Activated T-cell treated with anti-CD3 and anti-CD28 coated beads, Interleukin-2, amount 50 U/mL, for 48 hours (primary cell): Measurements from ENCODE around the gene PRKG1.
"Not testable (repeated sequence)": the region's sequence is repeated elsewhere in the genome, so short reads cannot be mapped to it uniquely, and the experiment has no call there.

ENCODE experiments used
- DNase-seq, 2 experiments: peaks; one replicate each; pipeline ENCODE4 v3.0.0-alpha.2; 2020

PRKG1 gene

DNA sequence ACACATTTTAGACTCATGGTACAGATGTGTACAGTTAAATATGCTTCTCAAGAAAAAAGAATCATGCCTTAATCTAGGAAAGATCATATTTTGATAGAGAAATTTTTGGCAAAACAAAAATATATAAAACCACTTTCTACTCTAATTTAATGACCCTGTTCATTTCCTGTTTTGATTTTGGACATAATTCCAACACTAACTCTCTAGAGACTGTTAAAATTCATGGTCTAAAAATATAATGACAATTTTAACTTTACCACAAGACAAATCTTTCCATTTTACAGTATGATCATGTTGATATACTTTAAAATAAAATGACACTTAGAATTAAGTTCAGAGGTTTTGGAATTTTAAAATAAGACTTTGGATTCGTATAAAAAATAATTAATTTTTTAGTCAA lies 45.2 kb downstream of the PRKG1 start:
- DNase-seq: no peak

DNA sequence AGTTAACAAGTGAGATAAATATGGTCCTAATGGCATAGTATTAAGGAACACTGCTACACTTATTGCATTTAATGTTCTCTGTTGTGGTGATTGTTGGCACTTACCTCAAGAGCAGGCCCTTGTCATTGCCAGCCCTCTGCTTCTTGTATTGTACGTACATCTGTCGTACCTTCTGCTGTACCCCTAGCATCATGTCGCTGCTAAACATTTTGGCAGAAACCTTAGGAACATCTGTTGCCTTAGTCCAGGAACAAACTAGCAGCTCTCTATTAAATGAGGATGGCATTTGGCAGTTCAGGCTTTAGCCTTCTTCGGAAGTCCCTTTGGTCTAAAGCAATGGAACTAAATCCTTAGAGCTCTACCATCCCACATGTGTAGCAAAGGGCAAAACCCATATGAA lies 47.6 kb downstream of the PRKG1 start:
- DNase-seq: no peak

DNA sequence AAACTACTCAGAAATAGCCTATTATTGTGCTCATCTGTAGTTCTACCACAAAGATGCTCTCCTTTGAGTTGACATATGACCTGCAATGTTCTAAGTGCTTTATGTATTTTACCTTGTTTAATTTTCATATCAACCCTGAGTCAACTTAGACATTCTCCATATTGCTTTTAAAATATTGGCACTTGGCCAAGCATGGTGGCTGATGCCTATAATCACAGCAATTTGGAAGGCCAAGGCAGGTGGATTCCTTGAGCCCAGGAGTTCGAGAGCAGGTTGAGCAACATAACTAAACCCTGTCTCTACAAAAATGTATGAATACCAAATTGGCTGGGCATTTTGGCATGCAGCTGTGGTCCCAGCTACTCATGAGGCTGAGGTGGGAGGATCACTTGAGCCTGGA lies 50.6 kb downstream of the PRKG1 start:
- no peak for DNase-seq

DNA sequence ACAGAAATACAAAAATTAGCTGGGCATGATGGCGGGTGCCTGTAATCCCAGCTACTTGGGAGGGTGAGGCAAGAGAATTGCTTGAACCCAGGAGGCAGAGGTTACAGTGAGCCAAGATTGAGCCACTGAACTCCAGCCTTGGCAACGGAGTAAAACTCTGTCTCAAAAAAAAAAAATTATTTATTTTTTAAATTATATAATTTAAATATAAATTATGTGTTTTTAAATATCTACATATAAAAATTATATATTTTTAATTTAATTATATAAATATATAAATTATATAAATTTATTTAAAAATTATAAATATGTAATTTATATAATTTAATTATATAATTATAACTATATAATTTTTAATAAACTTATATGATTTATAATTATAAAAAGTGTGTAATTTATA lies 51.2 kb downstream of the PRKG1 start:
- DNase-seq: no peak

DNA sequence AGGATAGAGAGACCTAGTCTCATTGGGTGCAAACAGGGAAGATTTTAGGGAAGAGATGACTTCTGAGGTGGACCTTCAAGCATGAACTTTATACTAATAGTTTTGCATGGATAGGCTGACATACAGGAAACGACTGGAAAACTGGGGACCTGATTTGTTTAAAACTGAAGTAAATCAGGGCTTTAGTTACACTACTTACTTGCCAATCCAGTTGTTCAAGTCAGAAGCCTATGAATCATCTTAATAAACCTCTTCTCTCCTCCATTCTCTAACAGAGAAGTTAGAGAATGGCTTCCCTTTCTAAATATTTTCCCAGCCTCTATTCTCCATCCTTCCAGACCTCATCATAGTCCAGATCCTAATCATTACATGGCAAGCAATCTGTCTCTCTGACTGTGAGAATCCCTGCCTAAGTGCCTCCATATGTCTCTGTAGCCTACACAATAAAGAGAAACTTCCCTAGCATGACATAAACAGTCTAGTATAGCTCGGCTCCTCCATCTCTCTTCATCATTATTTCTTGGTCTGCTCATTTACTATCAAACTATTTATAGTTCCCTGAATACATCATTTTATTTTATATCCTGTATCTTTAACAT lies 55.8 kb downstream of the PRKG1 start:
- DNase-seq: no peak

DNA sequence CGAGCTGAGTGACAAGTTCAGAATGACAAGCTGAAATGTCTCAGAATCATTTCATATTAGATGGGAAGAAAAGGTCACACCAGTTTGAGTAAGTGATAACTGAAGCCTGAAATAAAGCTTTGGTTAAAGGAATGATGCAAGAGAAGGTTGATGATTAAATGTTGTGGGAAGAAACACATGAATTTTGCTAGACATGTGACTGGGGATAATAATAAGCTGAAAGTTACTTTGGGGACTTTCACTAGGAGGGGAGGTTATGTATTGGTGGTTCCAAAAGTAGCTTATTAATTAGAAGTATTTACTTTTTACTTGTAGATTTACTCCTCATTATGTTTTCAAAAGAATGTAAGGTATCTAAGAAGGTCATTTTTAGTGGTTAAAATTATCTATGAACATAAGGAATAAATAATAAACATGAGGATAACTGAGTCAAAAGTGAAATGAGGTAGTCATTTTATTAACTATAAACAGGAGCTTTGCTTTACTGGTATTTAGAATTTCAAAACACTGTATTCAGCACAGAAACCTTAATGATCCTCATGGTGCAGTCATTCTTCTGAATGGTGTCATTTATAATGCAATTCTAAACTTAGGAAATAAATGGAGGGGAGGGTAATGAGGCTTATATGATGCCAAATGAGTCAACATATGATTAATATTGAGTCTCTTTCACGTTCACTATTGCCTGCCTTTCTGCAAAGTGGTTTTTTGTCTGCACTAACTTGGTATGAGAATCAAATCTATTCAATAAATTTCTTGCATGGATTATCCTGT lies 63.7 kb downstream of the PRKG1 start:
- DNase-seq: no peak

DNA sequence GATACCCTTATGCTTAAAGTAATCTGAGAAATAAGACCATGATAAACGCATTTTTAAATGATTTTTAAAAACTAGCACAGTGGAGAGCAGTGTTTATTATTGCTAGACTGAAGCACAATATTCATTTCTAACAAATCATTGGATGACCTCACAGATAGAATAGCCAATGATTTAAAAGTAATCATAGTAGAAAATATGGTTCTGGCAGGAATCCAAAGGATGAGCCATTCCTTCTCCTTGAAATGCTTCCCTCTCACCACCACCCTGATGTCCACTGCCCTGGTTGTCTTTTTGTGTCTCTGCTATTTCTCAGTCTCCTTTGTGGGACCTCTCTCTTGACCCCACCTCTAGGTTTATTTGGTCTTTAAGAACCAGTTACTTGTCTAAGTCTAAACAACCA lies 64.9 kb downstream of the PRKG1 start:
- no peak for DNase-seq

DNA sequence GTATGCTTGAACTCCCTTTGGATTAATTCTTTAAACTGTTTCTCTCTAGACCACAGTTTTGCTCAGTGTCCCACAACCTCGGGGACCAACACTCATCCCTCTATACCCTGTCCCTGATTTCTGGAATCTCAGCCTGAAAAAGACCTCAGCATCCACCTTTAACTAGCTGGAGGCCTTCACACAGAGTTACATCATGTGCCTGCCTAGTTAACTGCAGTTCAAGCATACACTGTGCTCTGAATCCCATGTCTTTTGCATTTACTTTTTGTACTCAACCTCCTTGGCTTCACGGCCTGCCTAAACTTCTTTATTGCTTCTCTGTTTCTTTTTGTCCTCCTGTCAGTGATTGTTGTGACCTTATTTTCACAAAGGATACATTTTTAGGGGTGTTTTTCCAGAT lies 66.7 kb downstream of the PRKG1 start:
- DNase-seq: no peak

DNA sequence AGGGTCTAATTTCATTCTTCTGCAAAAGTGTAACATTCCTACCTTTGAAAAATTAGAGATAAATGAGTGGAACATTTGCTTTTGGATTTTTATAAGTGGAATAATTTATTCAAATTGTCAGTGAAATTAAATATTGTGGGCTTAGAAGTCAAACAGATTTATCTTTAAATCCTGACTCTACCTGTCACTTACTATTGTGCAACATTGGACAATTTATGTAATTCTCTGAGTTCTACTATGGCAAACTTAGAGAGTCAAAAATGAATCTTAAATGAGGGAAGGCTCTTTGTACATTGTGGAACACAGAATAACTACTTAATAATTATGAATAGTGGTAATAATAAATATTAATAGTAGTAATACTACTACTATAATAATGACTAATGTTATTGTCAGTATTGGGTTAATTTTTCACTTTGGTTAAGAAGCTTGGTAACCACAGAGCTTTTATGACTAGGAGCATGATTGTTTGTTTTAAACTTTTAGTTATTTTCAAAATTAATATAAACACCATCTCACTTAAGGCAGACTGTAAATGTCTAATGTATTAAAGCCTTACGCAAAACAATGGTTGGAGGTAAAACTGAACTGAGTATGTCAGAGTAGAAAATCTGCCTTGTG lies 70.0 kb downstream of the PRKG1 start:
- no peak for DNase-seq

DNA sequence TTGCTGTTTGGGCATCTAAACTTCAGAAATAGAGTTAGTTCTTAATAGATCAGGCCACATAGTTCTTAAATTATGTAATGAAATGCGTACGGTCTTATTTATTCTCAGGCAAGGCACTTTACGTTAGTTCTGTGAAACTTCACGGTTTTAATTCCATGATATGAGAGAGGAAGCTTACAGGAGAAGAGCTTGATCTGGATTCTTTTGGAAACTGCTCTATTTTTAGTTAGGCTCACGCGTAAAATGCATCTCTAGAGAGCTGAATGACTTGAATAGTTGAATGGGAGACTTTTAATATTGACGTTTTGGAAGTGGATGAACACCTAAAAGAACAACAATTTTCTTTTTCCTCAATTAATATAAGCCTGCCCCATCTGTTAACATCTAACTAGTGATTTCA lies 71.1 kb downstream of the PRKG1 start:
- DNase-seq: no peak

DNA sequence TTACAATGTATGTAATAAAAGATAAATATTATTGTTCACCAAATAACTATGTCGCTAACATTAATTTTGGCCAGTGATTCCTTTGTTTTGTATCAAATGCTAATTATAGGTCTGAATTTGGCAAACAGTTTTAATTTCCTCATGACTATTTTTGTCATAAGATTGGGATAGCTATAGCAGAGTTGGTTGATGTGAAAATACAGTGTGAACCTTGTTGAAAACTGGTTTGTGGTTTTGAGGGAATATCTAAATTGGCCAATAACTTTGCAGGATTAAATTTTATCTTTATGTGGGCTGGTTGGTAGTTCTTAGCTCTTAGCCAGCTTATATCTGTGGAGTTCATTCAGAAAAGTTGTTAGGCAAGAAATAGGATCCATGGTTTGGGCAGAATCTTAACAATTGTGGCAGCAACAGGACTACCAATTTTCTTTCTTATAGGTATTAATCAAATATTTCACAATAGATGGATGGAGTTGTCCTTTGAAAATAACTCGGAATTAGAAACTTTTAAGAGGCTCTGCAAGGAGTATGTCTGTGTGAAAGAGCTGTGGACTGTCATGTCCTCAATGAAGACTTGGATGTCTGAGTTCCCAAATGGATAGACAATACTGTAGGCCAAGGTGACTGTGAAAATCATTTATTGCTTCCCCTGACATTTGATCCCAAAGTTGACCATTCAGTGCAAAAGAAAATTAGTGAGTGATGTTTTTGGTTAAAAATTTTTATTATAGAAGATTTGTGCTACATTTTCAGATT lies 73.5 kb downstream of the PRKG1 start:
- no peak for DNase-seq

DNA sequence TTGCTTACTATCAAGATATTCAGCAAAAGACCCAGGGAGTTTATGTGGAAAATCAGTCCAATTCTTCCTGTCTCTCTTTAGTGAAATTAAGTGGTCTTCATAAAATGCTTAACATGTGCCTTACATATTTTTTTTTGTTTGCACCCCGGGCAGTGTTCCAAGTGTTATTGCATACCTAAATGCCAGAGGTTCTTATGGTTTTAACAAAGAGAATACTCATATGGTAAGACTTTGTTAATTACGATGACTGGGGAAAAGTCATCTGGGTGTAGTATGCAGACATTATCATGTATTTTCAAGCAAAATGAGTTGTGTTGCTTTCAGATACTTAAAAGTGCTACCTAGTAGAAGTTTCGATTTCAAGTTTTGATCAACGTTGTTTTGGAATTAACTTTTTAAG lies 82.6 kb downstream of the PRKG1 start:
- DNase-seq: no peak

DNA sequence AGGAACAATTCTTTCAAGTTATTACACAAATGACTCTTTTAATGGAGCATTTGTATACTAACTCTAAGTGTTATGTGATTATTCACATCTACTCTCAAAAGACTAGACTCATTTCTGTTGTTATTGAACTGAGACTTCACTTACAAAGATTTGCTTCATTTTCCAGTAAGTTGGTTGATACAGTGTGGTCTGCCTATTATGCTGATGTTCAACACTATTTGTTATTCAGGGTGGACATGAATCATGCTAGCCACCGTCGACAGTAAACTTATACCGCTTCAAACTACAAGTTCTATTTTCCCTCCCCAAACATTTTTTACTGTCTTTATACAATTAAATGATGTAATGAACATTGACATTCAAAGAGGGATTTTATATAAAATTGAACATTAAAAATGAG lies 84.5 kb downstream of the PRKG1 start:
- no peak for DNase-seq

DNA sequence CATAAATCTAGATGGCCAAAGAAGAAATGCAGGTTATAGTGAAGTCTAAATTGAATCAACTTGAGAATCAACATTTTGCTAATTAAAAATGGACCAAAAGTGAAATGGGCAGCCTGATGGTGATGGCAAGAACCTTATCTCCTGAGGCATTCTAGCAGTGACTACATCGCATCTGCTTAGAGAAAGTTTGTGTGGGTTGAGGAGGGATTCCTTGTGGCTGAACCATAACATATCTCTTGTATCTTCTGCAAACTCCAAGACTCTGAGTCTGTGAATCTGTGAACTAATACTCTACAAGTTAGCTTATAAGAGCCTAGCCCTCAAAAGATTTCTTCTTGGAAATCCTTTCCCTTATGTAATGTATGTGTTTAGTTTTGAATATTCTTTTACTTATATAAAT lies 85.6 kb downstream of the PRKG1 start:
- DNase-seq: no peak

DNA sequence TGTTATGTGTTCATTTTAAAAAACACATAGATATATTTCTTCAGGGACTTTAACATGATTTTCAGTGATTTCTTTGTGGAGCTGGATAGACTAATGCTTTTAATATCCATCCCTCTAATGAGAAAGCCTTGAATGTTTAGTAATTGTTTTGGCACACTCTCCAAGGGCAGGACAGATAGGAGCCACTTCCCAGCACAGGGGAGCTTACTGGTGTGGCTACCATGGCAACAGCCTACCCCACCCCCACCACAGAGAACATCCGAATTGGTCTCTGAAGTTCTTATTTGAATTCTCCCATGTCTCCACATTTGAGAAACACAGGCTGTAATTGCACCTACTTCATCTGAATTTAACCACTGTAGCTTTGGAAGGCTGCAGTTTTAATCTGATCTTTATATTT lies 87.7 kb downstream of the PRKG1 start:
- no peak for DNase-seq

DNA sequence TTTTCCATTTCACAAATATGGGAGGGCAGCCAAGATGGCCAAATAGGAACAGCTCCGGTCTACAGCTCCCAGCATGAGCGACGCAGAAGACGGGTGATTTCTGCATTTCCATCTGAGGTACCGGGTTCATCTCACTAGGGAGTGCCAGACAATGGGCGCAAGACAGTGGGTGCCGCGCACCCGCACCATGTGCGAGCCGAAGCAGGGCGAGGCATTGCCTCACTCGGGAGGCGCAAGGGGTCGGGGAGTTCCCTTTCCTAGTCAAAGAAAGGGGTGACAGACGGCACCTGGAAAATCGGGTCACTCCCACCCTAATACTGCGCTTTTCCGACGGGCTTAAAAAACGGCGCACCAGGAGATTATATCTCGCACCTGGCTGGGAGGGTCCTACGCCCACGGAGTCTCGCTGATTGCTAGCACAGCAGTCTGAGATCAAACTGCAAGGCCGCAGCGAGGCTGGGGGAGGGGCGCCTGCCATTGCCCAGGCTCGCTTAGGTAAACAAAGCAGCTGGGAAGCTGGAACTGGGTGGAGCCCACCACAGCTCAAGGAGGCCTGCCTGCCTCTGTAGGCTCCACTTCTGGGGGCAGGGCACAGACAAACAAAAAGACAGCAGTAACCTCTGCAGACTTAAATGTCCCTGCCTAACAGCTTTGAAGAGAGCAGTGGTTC lies 89.2 kb downstream of the PRKG1 start:
- DNase-seq: not testable (repeated sequence)

DNA sequence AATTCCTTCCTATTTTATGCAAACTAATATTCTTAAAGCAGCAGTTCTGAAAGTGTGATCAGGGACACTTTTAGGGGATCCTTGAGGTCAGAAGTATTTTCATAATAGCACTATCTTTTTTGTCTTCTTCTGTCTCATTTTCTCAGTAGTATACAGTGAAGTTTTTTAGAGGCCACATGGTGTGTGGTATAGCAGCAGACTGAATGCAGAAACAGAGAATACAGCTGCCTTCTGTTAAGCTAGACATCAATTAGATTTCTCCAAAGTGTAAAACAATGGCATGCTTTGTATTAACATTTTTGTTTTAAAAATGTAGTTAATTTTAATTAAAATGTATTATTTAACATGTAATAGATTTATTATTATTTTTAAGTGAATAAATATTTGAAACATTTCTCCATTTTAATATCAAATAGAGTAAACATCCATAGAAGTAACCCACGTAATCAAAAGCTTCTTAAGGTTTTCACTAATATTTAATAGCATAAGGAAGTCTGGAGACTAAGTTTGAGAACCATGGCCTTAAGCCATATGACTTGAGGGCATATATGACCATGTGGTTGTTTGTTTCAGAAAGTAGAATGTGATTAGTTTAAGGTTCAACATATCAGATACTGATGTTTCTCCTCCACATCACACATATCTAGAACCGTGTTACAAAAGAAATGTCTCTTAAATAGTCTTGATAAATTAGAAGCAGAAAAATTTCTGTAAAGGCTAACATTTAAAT lies 94.0 kb downstream of the PRKG1 start:
- no peak for DNase-seq

DNA sequence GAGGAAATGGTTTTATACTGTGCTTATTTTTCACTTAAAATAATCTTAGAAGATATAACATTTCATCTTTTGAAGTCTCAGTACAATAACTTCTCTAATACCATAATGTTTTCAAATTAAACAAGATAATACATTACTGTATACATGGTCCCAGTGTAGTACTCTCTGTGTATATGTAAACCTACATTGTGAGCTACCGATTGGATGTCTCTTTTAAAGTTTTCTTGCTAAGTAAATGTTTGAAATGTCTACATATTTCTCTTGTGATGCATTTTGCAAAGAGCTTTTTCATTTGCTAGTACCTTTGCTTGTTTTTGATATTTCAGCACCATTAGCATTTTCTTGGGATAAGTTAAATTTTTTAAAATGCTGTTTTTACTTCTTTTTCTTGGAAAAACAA lies 94.8 kb downstream of the PRKG1 start:
- no peak for DNase-seq

DNA sequence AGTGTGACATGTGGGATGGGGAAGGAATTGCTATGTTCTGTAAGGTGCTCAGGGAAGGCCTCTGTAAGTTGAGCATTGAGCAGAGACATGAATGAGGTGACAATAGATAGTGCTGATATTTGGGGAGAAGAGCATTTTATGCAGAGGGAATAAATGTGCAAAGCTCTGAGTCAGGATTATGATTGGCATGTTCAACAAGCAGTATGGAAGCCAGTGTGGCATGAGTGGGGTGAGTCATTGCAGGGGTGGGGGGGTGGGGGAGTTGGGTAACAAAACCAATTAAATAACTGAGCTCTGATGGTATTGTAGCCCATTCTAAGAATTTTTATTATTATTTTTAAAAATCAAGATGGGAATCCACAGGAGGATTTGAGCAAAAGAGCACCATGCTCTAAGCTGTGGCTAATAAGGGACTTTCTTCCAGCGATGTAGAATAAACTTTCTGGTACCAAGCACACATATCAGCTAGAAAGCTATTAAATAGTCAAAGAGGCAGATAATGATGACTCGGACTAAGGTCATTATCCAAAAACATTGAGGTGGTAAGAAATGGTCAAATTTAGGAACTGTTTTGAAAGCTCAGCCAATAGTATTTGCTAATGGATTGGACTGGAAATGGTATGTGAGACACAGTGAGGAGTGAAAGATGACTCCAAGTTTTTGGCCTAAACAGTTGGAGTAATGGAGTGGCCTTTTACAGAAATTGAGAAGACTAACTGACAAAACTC lies 96.4 kb downstream of the PRKG1 start:
- no peak for DNase-seq

DNA sequence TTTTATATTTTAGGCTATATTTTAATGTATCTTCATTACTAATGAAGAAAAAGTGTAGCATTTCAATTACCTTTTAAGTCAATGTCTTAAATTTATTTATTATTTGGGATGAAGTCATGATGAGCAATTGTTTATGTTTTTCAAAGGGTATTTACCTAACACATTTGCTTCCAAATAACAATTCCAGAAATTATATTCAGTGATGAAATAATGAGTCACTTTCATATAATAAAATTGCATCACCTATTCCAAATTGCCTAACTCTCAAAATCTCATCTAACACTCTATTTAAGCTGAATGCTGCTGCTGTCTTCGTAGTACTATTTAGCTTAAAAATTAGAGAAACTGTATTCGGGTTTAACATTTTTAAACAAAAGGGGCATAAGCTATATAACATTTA lies 97.7 kb downstream of the PRKG1 start:
- DNase-seq: no peak

DNA sequence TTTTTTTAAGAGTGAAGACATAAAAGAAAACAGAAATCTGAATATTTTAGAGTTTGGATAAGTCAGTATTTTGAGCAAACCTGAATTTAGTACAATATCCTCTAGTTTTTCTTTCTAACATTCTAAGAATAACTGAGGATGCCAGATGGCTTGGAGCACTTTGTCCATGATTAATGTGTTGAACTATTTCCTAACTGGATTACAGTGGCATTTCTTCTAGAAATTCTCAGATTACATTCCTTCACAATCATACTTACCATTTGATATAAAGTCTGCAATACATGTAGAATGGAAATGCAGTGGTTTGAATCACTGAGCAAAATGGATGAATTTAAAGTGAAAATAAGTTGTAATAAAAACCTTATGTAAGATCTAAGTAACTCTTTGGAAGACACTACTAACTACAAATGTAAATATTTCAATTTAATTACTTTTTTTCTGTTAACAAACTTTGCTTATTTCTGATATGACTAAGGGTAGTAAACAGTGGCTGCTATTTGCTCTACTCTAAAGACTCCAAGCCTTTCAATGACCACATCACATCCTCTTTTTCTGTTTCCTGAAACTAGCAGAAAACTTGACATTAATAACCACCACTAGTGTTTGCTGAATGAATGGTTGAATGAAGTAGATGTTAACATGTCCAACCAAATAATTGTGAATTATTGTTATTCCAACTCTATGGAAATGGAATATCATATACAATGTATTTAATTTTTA lies 102.8 kb downstream of the PRKG1 start:
- DNase-seq: no peak
